H9 (cell line): Measurements from ENCODE around the gene BCAR3. TPM values are rescaled to one million over a fixed set of nuclear protein-coding genes. Genes with fewer than 3 reads are reported as not detected.

Experiments
- DNase-seq: peaks from one replicate; pipeline ENCODE4 v3.0.0-alpha.2; 2017
- H2AFZ ChIP-seq: one replicate; pipeline ENCODE4 v1.6.1; 2013; ENCODE audit warnings: mild to moderate bottlenecking, low read length, control low read depth, moderate library complexity
- H2AK5ac ChIP-seq: 2 replicates; pipeline ENCODE4 v1.6.1; 2013; ENCODE audit warnings: low read length, control low read depth, mixed read lengths; ENCODE audit not compliant: insufficient read length
- H2BK120ac ChIP-seq: one replicate; pipeline ENCODE4 v1.6.1; 2013; ENCODE audit warnings: low read depth, mild to moderate bottlenecking, low read length, control low read depth, inconsistent platforms; ENCODE audit not compliant: poor library complexity, severe bottlenecking
- H2BK12ac ChIP-seq: 2 replicates; pipeline ENCODE4 v1.6.1; 2013; ENCODE audit warnings: low read length, control low read depth, mixed read lengths, low read depth; ENCODE audit not compliant: insufficient read length
- H2BK15ac ChIP-seq: 2 replicates; pipeline ENCODE4 v1.6.1; 2013; ENCODE audit warnings: low read depth, low read length, control low read depth
- H2BK20ac ChIP-seq: one replicate; pipeline ENCODE4 v1.6.1; 2013; ENCODE audit warnings: low read depth, mild to moderate bottlenecking, low read length, control low read depth, inconsistent platforms; ENCODE audit not compliant: poor library complexity, severe bottlenecking
- H2BK5ac ChIP-seq: 2 replicates; pipeline ENCODE4 v1.6.1; 2013; ENCODE audit warnings: low read length, control low read depth, mixed read lengths; ENCODE audit not compliant: insufficient read length
- H3K14ac ChIP-seq: 2 replicates; pipeline ENCODE4 v1.6.1; 2013; ENCODE audit warnings: low read length, control low read depth; ENCODE audit not compliant: insufficient read depth
- H3K18ac ChIP-seq: 2 replicates; pipeline ENCODE4 v1.6.1; 2013; ENCODE audit warnings: low read depth, mild to moderate bottlenecking, mixed read lengths, low read length, control low read depth; ENCODE audit not compliant: insufficient read length
- H3K23ac ChIP-seq: 2 replicates; pipeline ENCODE4 v1.6.1; 2013; ENCODE audit warnings: low read length, control low read depth, mixed read lengths, low read depth; ENCODE audit not compliant: insufficient read length
- H3K23me2 ChIP-seq: 2 replicates; pipeline ENCODE4 v1.6.1; 2013; ENCODE audit warnings: low read depth, mild to moderate bottlenecking, mixed read lengths, low read length, control low read depth; ENCODE audit not compliant: insufficient read length, poor library complexity, severe bottlenecking
- H3K27ac ChIP-seq: 2 replicates; pipeline ENCODE4 v1.5.1; 2013; ENCODE audit warnings: low read length, control low read depth, mixed read lengths, low read depth; ENCODE audit not compliant: insufficient read length
- H3K27me3 ChIP-seq: 2 replicates; pipeline ENCODE4 v1.6.1; 2013; ENCODE audit warnings: low read length, control low read depth, inconsistent platforms; ENCODE audit not compliant: insufficient read depth
- H3K4ac ChIP-seq: 2 replicates; pipeline ENCODE4 v1.6.1; 2013; ENCODE audit warnings: low read depth, mild to moderate bottlenecking, control low read depth, inconsistent platforms, low read length, moderate library complexity
- H3K4me1 ChIP-seq: 2 replicates; pipeline ENCODE4 v1.6.1; 2013; ENCODE audit warnings: low read length, control low read depth, inconsistent platforms; ENCODE audit not compliant: insufficient read depth
- H3K4me2 ChIP-seq: 2 replicates; pipeline ENCODE4 v1.6.1; 2013; ENCODE audit warnings: low read length, control low read depth, mixed read lengths; ENCODE audit not compliant: insufficient read length, insufficient read depth
- H3K56ac ChIP-seq: 2 replicates; pipeline ENCODE4 v1.6.1; 2013; ENCODE audit warnings: low read depth, mild to moderate bottlenecking, mixed read lengths, low read length, control low read depth; ENCODE audit not compliant: insufficient read length
- H3K79me1 ChIP-seq: 2 replicates; pipeline ENCODE4 v1.6.1; 2013; ENCODE audit warnings: low read depth, mild to moderate bottlenecking, moderate library complexity, low read length, control low read depth, inconsistent platforms; ENCODE audit not compliant: insufficient read depth, poor library complexity, severe bottlenecking
- H3K79me2 ChIP-seq: 2 replicates; pipeline ENCODE4 v1.6.1; 2013; ENCODE audit warnings: low read length, control low read depth, inconsistent platforms; ENCODE audit not compliant: insufficient read depth
- H3K9ac ChIP-seq: 2 replicates; pipeline ENCODE4 v1.6.1; 2013; ENCODE audit warnings: low read length, control low read depth, mixed read lengths; ENCODE audit not compliant: insufficient read length; ENCODE audit errors: extremely low read depth
- H3K9me3 ChIP-seq: one replicate; pipeline ENCODE4 v1.6.1; 2013; ENCODE audit warnings: low read depth, low read length, inconsistent platforms; ENCODE audit not compliant: control insufficient read depth
- H3T11ph ChIP-seq: one replicate; pipeline ENCODE4 v1.6.1; 2013; ENCODE audit warnings: mild to moderate bottlenecking, low read length, control low read depth, inconsistent platforms
- H4K20me1 ChIP-seq: one replicate; pipeline ENCODE4 v1.6.1; 2013; ENCODE audit not compliant: control insufficient read depth, insufficient read length, insufficient read depth
- H4K5ac ChIP-seq: 2 replicates; pipeline ENCODE4 v1.6.1; 2013; ENCODE audit warnings: low read depth, mild to moderate bottlenecking, mixed read lengths, low read length, control low read depth; ENCODE audit not compliant: insufficient read length
- H4K8ac ChIP-seq: replicated peaks from 2 replicates; pipeline ENCODE4 v1.6.1; 2013; ENCODE audit warnings: low read length, control low read depth, mixed read lengths, low read depth; ENCODE audit not compliant: insufficient read length
- H4K91ac ChIP-seq: 2 replicates; pipeline ENCODE4 v1.6.1; 2013; ENCODE audit warnings: low read depth, mild to moderate bottlenecking, moderate library complexity, mixed read lengths, low read length, control low read depth; ENCODE audit not compliant: insufficient read length
- H3K27ac Mint-ChIP-seq, 3 experiments: 2 replicates in 2 of 3; 3 replicates in 1 of 3; pipeline ENCODE4 v1.8.0; 2020 to 2021; ENCODE audit warnings: mixed read lengths in 3 of 3, mild to moderate bottlenecking in 1 of 3, moderate library complexity in 1 of 3
- H3K27me3 Mint-ChIP-seq: 2 replicates; pipeline ENCODE4 v1.8.0; 2021; ENCODE audit warnings: low read depth, mild to moderate bottlenecking, moderate library complexity, mixed read lengths
- H3K36me3 Mint-ChIP-seq, 3 experiments: 2 replicates in 2 of 3; 3 replicates in 1 of 3; pipeline ENCODE4 v1.8.0; 2020 to 2021; ENCODE audit warnings: low read depth in 3 of 3, mixed read lengths in 3 of 3; ENCODE audit not compliant: insufficient read depth in 1 of 3
- H3K4me1 Mint-ChIP-seq, 2 experiments: 2 replicates each; pipeline ENCODE4 v1.8.0; 2020; ENCODE audit warnings: mixed read lengths in 2 of 2
- H3K4me3 Mint-ChIP-seq, 2 experiments: 2 replicates in 1 of 2; 3 replicates in 1 of 2; pipeline ENCODE4 v1.8.0; 2020 to 2021; ENCODE audit warnings: mild to moderate bottlenecking in 2 of 2, mixed read lengths in 2 of 2, moderate library complexity in 1 of 2
- H3K9me3 Mint-ChIP-seq, 2 experiments: 2 replicates in 1 of 2; 3 replicates in 1 of 2; pipeline ENCODE4 v1.8.0; 2020; ENCODE audit warnings: mild to moderate bottlenecking in 2 of 2, mixed read lengths in 2 of 2, moderate library complexity in 1 of 2
- CTCF ChIP-seq: fragments of 200-600 bp; sonication (generic); conservative IDR thresholded peaks from 3 replicates; pipeline ENCODE4 v1.8.0; 2021; ENCODE audit warnings: antibody characterized with exemption, mild to moderate bottlenecking
- WGBS: extraction: QIAGEN DNeasy Blood & Tissue Kit; methylation state at CpG from one replicate; pipeline ENCODE4 v1.1.7; 2013; ENCODE audit warnings: missing lambda C conversion rate, low lambda C conversion rate, mixed read lengths; ENCODE audit not compliant: insufficient read length; ENCODE audit errors: extremely low coverage; 5-methylcytosine and 5-hydroxymethylcytosine counted together
- total RNA-seq: library from RNA; stranded (reverse); gene quantifications from 2 replicates; pipeline ENCODE4 v1.2.1, GENCODE V29; 2021

Gene BCAR3
- total RNA-seq, 1 experiment from 2014 or later: 4.9 TPM

GRCh38 chr1:93615582-93616150, 66.0 kb downstream of the BCAR3 start:
- Histone ChIP-seq H3K4ac (no peak overlapping the region), H4K5ac (no peak overlapping the region), H2BK5ac (no peak overlapping the region), H3K79me2 (no peaks in the 10 kb centered on the region), H3K27me3 (no peaks in the 10 kb centered on the region), H4K20me1 (no peaks in the 10 kb centered on the region), H3K9me3 (no peaks in the 10 kb centered on the region), H3T11ph (no peak overlapping the region), H3K27ac (peak overlapping the region; percentile 10), H3K4me2 (no peak overlapping the region), H2AFZ (no peak overlapping the region), H2BK20ac (no peak overlapping the region), H2BK15ac (no peak overlapping the region), H3K4me1 (peaks cover 30% of the 10 kb centered on the region), H3K9ac (no peak overlapping the region), H2BK120ac (no peak overlapping the region), H3K79me1 (no peaks in the 10 kb centered on the region), H3K23me2 (no peaks in the 10 kb centered on the region), H3K14ac (no peak overlapping the region), H2BK12ac (no peak overlapping the region), H3K23ac (no peak overlapping the region), H3K56ac (no peak overlapping the region), H4K8ac (no peak overlapping the region), H3K18ac (no peak overlapping the region), H2AK5ac (no peak overlapping the region), H4K91ac (no peak overlapping the region)
- no peaks in the 10 kb centered on the region for H3K27me3 Mint-ChIP-seq
- WGBS: no CpG with 5 or more reads among the region's 10 CpGs
- TF ChIP-seq CTCF: no peak
- peak; percentile 73 for DNase-seq
- no peaks in the 10 kb centered on the region for H3K9me3 Mint-ChIP-seq
- peaks cover 64 to 65% of the 10 kb centered on the region in 2 experiments for H3K4me1 Mint-ChIP-seq
- H3K27ac Mint-ChIP-seq: peak overlapping the region; percentile 60 to 93 (median 92)
- H3K36me3 Mint-ChIP-seq: no peaks in the 10 kb centered on the region
- peak overlapping the region; percentile 26 to 40; a peak in 2 of 5 replicates for H3K4me3 Mint-ChIP-seq
